GDM1 (cell line): ENCODE data around the gene KRTAP12-3.
"Not testable (repeated sequence)": the region's sequence is repeated elsewhere in the genome, so short reads cannot be mapped to it uniquely, and the experiment has no call there.

Source experiments
- DNase-seq: peaks from one replicate; lab custom pipeline; 2025; lab: John Stamatoyannopoulos, UW

KRTAP12-3 gene, protein sequence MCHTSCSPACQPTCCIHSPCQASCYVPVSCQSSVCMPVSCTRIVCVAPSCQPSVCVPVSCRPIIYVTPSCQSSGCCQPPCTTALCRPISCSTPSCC

GRCh38 chr21:44657635-44658540 is at the start of gene KRTAP12-3:
TSS of gene KRTAP12-3 (plus strand) at chr21:44657932. CDS start at chr21:44657980, 48 bp downstream.
- DNase-seq = no peak

GRCh38 chr21:44609193-44609592 is 48.5 kb upstream of the KRTAP12-3 start:
- DNase-seq = no peak

- DNase-seq = not testable (repeated sequence)
Observed at GRCh38 chr21:44610157-44610843, 47.4 kb upstream of the KRTAP12-3 start.

GRCh38 chr21:44611551-44611950 is 46.2 kb upstream of the KRTAP12-3 start:
- DNase-seq = no peak

DNA sequence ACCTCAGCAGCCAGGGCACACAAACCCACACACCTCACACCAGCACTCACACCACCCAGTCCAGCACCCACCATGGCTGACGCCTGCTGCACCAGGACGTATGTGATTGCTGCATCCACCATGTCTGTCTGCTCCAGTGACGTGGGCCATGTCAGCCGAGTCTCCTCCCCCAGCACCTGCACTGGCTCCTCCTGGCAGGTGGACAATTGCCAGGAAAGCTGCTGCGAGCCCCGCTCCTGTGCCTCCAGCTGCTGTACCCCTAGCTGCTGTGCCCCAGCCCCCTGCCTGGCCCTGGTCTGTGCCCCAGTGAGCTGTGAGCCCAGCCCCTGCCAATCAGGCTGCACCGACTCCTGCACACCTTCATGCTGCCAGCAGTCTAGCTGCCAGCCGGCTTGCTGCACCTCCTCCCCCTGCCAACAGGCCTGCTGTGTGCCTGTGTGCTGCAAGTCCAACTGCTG is 45.7 kb upstream of the KRTAP12-3 start, which contains the start of gene KRTAP10-8:
TSS of gene KRTAP10-8 (plus strand) at position 51 of the 458 bp plus-strand sequence. CDS start at position 73, 22 bp downstream.
- DNase-seq = no peak

DNA sequence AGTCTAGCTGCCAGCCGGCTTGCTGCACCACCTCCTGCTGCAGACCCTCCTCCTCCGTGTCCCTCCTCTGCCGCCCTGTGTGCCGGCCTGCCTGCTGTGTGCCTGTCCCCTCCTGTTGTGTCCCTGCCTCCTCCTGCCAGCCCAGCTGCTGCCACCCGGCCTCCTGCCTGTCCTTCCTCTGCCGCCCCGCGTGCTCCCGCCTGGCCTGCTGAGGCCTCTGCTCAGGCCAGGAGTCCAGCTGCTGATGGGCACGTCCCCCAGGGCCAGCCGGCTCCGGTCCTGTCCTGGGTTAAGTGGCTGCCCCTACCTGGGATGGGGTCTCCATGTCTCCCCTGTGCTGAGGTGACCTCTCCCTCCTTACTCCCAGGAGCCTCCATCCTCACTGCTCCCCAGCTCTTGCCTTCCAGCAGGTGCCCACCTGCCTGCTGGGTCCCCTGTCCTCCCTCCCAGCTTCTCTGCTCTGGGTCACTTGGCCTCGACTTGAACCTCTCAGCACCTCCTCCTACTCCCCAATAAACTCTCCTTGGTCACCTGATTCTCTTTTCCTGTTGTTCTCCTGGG is 45.0 kb upstream of the KRTAP12-3 start:
- DNase-seq = no peak

DNA sequence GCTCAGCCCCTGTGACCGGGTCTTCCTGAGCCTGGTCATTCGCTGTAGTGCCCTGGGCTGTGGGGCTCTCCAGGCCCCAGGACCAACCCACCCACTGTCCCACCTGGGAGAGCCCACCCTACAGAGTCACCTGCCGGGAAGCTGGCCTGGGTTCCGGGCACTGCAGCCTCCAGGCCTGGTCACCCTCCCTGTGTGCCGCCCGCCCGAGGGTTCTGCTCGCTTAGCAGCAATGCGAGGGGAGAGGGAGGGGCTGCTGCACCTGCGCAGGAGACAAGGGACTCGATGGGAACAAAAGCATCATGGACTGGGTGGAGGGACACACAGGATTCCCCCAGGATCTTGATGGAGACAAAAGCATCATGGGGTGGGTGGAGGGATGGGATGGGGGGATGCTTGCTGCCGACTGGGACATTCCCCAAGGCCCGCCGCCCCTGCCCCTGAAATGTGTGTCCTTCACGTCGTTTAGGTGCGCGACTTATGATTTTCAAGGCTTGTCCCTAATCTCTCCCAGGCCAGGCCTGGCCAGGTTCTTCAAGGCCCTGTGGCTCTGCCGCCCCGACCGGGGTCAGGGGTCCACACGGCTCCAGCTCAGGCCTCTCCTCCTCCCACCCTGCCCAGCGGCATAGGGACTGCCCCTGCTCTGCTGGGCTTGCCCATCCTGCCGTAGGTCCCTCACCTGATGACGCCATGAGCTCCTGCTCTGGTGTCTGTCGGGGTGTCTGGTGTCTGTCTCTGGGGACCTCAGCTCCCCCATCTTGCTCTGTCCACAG is 44.2 kb upstream of the KRTAP12-3 start:
- no peak for DNase-seq

DNA sequence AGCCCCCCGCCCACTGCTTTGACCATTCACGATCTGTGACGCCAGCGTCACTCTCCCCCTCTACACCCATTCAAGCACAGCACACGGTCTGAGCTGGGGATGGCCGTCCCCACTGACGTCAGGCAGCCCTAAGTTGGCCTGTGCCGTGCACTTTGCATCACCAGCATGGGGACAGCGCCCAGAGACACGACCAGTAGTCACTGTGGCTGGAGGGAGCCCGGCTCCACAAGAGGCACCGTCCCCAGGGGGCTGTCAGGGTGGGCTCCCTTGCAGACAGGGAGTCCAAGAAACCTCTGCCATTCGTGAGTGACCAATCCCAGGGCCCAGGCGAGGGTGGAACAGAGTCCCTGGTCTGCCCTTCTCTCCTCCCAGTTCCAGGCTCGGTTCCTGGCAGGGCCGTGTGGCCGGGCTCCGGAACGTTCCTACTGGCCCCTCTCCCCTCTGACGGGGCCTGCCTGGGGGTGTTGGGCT is 43.5 kb upstream of the KRTAP12-3 start:
- DNase-seq = no peak

- DNase-seq = no peak
Observed at GRCh38 chr21:44614961-44615391, 42.8 kb upstream of the KRTAP12-3 start.

- no peak for DNase-seq
Observed at GRCh38 chr21:44615466-44615865, 42.3 kb upstream of the KRTAP12-3 start.

DNA sequence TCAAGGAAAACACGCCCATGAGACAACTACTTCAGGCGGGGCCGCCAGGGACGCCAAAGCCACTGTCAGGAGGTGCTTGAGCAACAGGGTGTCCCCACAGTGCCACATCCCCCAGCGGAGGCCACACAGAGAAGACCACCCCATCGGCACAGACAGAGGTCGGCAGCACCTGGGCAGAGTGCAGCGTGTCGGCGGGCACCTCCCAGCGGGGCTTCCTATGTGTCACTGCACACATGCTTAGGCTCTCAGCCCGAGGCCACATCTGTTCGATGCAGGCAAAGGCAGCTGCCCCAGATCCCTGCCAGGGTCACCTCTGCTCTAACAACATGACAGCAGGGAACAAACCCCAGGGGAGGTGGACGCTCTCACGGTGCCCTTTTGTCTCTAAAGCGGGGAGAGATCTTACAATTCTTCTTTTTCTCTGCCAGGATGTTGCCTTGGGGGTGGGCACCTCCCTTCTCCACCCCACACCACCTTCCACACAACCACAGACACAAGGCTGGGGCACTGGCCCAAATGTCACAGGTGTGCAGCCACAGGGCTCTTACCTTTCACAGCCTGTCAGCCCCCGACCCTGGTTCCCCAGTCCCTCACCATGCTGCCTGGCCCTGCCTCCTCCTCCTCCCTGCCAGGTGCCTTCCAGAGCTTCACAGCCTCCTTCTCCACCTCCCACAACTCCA is 41.7 kb upstream of the KRTAP12-3 start:
- DNase-seq = no peak

GRCh38 chr21:44616591-44616926 is 41.2 kb upstream of the KRTAP12-3 start:
- DNase-seq = no peak

GRCh38 chr21:44617071-44617501 is 40.6 kb upstream of the KRTAP12-3 start:
- DNase-seq = no peak

DNA sequence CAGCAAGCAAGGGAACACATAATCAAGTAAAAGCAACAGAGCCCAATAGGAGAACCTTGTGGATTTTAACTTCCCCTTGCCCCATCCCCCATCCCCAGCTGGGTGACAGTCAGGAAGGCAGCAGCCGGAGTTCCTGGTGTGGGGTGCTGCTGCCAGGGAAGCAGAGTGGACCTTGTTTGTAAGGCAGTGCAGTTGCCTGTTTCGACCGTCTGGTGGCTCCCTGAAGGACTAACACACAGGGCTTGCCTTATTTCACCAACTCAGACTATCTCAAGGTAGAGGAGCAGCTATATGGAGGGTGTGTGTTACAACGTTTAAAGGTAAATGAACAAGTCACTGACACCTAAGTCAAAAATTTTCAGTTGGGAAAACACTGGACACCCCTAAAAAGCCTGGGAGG is 39.2 kb upstream of the KRTAP12-3 start:
- DNase-seq = peak; percentile 4

DNA sequence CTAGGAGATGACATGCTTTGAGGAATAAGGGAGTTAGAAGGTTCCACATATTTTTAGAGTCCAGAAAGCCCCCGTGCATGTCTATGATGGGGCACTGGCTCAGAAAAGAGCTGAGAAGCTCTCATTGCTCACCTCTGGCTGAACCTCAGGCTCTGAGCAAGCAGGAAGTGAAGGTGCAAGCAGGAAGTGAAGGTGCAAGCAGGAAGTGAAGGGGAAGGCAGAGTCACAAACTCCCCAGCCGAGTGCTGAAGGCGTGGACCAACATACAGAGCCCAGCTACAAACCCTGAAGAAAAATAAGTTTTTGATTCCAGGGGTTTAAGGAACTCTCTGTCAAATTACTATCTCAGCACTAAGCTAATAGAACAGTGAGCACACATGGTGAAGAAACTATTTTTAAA is 38.8 kb upstream of the KRTAP12-3 start:
- DNase-seq = no peak

- DNase-seq = no peak
Observed at GRCh38 chr21:44619886-44620285, 37.8 kb upstream of the KRTAP12-3 start.

DNA sequence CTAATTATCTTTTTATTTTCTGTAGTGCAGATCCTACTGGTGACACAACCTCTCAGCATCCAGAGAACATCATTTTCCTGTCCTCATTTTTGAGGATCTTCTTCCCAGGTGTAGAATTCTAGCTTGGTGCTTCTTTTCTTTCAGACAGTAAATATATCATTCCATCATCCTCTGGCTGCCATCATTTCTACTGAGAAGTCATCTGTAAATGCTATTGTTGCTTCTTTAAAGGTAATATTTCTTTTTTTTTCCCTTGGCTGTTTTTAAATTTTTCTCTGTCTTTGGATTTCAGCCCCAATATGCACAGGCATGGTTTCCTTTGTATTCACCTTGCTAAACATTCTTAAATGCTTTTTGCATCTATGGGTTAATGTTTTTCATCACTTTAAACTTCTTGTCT is 34.2 kb upstream of the KRTAP12-3 start:
- DNase-seq = no peak

DNA sequence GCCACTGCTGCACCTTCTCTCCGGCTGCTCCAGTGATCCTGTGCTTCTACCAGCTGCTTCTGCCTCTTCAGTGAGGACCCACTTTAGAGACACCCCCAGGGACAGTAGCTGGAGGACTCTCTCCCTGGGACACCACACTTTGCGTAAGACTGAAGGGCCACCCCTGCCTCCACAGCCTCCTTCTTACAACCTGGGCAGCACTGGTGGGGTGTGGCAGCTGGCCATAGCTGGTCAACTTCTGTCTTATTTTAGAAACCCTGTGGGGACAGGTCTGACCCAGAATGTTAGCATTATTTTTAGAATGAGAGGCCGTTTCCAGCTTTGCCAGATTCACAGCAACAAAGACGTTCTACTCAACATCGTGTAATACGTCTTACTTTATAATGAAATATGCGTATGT is 32.0 kb upstream of the KRTAP12-3 start:
- DNase-seq = no peak

DNA sequence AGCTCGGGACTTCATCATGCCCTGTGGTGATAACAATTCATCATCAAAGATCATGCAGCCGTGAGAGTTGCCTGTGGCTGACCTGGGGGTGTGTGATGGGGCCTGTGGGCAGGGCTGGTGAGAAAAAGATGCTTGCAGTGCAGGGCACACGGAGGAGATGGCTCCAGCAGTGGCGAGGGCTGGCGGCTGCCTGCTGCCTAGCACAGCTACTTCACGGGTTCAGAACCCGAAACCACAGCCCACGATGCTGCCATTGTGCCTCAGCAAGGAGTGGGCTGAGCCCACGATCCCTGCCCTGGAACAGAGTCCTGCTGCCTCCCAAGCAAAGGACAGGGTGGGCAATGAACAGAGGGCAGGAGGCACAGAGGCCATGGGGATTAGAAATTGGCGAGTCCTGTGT is 31.5 kb upstream of the KRTAP12-3 start:
- DNase-seq = no peak

DNA sequence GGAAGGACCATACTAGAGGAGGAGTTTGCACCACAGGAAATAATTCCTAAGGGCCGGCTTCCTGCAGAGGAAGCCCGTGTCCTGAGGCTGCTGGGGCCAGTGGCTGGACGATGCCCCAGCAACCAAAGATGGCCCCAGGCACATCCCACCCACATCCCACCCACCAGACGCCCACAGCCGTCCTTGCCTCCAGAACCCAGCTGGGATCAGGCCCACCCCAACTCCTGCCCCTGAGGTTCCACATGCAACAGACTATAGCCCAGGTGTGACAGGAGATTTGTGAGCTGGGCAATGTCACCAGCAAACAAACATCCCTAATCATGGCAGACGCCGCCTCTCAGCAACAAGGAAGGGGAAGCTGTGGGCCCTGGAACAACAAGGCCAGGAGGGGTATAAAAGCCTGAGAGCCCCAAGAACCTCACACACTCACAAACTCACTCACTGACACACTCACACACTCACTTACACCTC is 31.0 kb upstream of the KRTAP12-3 start, which contains the start of gene KRTAP10-9:
TSS of gene KRTAP10-9 (plus strand) at position 421 of the 471 bp plus-strand sequence. CDS start 79 bp downstream, outside the sequence.
- no peak for DNase-seq
